H1 (cell line): Measurements from ENCODE around the gene MAST2. TPM values are rescaled to one million over a fixed set of nuclear protein-coding genes. Genes with fewer than 3 reads are reported as not detected.

ENCODE experiments used
- CHD7 ChIP-seq: fragments of 300-600 bp; sonication (generic); IDR thresholded peaks from 2 replicates; pipeline ENCODE4 v1.7.1; 2012; ENCODE audit warnings: low read length, moderate library complexity, mild to moderate bottlenecking, inconsistent platforms; ENCODE audit not compliant: insufficient replicate concordance
- polyA plus RNA-seq, 7 experiments: library from polyadenylated mRNA; depleted of rRNA in 3 of 7; stranded (reverse) in 5 of 7; unstranded in 2 of 7; fragments of >200 nt in 5 of 7; fragments of 200-250 nt in 2 of 7; gene quantifications; 1 replicate in 5 of 7; 2 replicates in 1 of 7; 4 replicates in 1 of 7; pipeline versions ENCODE4 v1.2.1 to v1.2.3, GENCODE V29; 2011 to 2013; ENCODE audit warnings: missing spikeins in 2 of 7, mixed read lengths in 2 of 7
- total RNA-seq: library from RNA; stranded (reverse); fragmentation: NEBNext Ultra II Directional; extraction: Animal tissue kit (Norgen Biotek cat#: 25700); gene quantifications from 2 replicates; pipeline ENCODE4 v1.2.1, GENCODE V29; 2021

MAST2 gene
- total and polyA plus RNA-seq, 2 of the 8 experiments (the other 6 are each of a cell fraction or from before 2014, with no cell fraction given) = 20.5 to 35.4 TPM

GRCh38 chr1:45976623-45977022 is 173.2 kb downstream of the MAST2 start (continued):
- no peak for TF ChIP-seq CHD7
